ENCODE results near the gene RNF10.
"Not testable (repeated sequence)": the region's sequence is repeated elsewhere in the genome, so short reads cannot be mapped to it uniquely, and the experiment has no call there.

The RNF10 gene

GRCh38 chr12:120500581-120500980 is 33.6 kb upstream of the RNF10 start:
- Mint-ChIP-seq H3K27me3 (no peaks in the 10 kb centered on the region), H3K27ac (peak overlapping the region; percentile 9), H3K36me3 (peaks cover 38 to 60% of the 10 kb centered on the region in 2 donors), H3K4me1 (peaks cover 15 to 26% of the 10 kb centered on the region in 2 donors), H3K9me3 (no peaks in the 10 kb centered on the region), H3K4me3 (no peak overlapping the region)
- ATAC-seq (replicated peaks) (no peak), DNase-seq (no peak)

- H3K4me1 Mint-ChIP-seq = no peaks in the 10 kb centered on the region
- ATAC-seq (replicated peaks) (no peak), DNase-seq (no peak)
- H3K4me3 Mint-ChIP-seq = no peak overlapping the region
- H3K36me3 Mint-ChIP-seq = peaks cover 21 to 46% of the 10 kb centered on the region in 2 donors
- no peaks in the 10 kb centered on the region for H3K9me3 Mint-ChIP-seq
- no peaks in the 10 kb centered on the region for H3K27me3 Mint-ChIP-seq
- H3K27ac Mint-ChIP-seq = no peak overlapping the region
Measured at GRCh38 chr12:120504587-120504986, 29.6 kb upstream of the RNF10 start.

GRCh38 chr12:120508537-120508936 is 25.6 kb upstream of the RNF10 start:
- H3K27me3 Mint-ChIP-seq = no peaks in the 10 kb centered on the region
- H3K9me3 Mint-ChIP-seq = no peaks in the 10 kb centered on the region
- no peak for DNase-seq
- H3K36me3 Mint-ChIP-seq = peaks cover 21 to 40% of the 10 kb centered on the region in 2 donors
- no peak for ATAC-seq (replicated peaks)
- no peak overlapping the region for H3K4me3 Mint-ChIP-seq
- no peaks in the 10 kb centered on the region for H3K4me1 Mint-ChIP-seq
- H3K27ac Mint-ChIP-seq = no peak overlapping the region

- peaks cover 31 to 44% of the 10 kb centered on the region in 2 donors for H3K36me3 Mint-ChIP-seq
- H3K9me3 Mint-ChIP-seq = no peaks in the 10 kb centered on the region
- H3K4me1 Mint-ChIP-seq = no peaks in the 10 kb centered on the region
- ATAC-seq (replicated peaks) (no peak), DNase-seq (no peak)
- no peak overlapping the region for H3K27ac Mint-ChIP-seq
- no peak overlapping the region for H3K4me3 Mint-ChIP-seq
- no peaks in the 10 kb centered on the region for H3K27me3 Mint-ChIP-seq
Measured at GRCh38 chr12:120514002-120514401, 20.2 kb upstream of the RNF10 start.

- ATAC-seq (replicated peaks) (no peak), DNase-seq (no peak)
- Mint-ChIP-seq H3K36me3 (peaks cover 27 to 33% of the 10 kb centered on the region in 2 donors), H3K27me3 (no peaks in the 10 kb centered on the region), H3K4me1 (no peaks in the 10 kb centered on the region), H3K27ac (no peak overlapping the region), H3K9me3 (no peaks in the 10 kb centered on the region), H3K4me3 (no peak overlapping the region)
Measured at GRCh38 chr12:120515496-120515895, 18.7 kb upstream of the RNF10 start.

- not testable (repeated sequence) for H3K4me1 Mint-ChIP-seq; DNase-seq; ATAC-seq (replicated peaks); H3K4me3 Mint-ChIP-seq; H3K27ac Mint-ChIP-seq; H3K9me3 Mint-ChIP-seq; H3K27me3 Mint-ChIP-seq
- peaks cover 25 to 29% of the 10 kb centered on the region in 2 donors for H3K36me3 Mint-ChIP-seq
Measured at GRCh38 chr12:120519324-120519723, 14.8 kb upstream of the RNF10 start.

- Mint-ChIP-seq H3K36me3 (peaks cover 12 to 20% of the 10 kb centered on the region in 2 donors), H3K27ac (no peak overlapping the region), H3K27me3 (no peaks in the 10 kb centered on the region), H3K4me1 (peaks cover 0 to 3% of the 10 kb centered on the region in 2 donors), H3K9me3 (no peaks in the 10 kb centered on the region), H3K4me3 (no peak overlapping the region)
- no peak for ATAC-seq (replicated peaks)
- DNase-seq = no peak
Measured at GRCh38 chr12:120522568-120522967, 11.6 kb upstream of the RNF10 start.

- Mint-ChIP-seq H3K36me3 (peaks cover 3 to 9% of the 10 kb centered on the region in 2 donors), H3K4me3 (peak within 1 kb of the TSS; percentile 99 to 100), H3K27ac (peak within 1 kb of the TSS; percentile 100), H3K27me3 (no peaks in the 10 kb centered on the region), H3K4me1 (peaks cover 0 to 4% of the 10 kb centered on the region in 2 donors), H3K9me3 (no peaks in the 10 kb centered on the region)
- peak; percentile 80 for DNase-seq
- ATAC-seq (replicated peaks) = peak; percentile 96
Measured at GRCh38 chr12:120528861-120529525, 5.2 kb upstream of the RNF10 start, which contains the start of gene COQ5. TSS of gene COQ5 (minus strand) at chr12:120529158. CDS start at chr12:120529141, 17 bp downstream.

- H3K27ac Mint-ChIP-seq = peak overlapping the region; percentile 100
- peaks cover 5 to 12% of the 10 kb centered on the region in 2 donors for H3K36me3 Mint-ChIP-seq
- H3K4me3 Mint-ChIP-seq = peak overlapping the region; percentile 99 to 100
- peaks cover 0 to 4% of the 10 kb centered on the region in 2 donors for H3K4me1 Mint-ChIP-seq
- H3K27me3 Mint-ChIP-seq = no peaks in the 10 kb centered on the region
- ATAC-seq (replicated peaks) (no peak), DNase-seq (no peak)
- no peaks in the 10 kb centered on the region for H3K9me3 Mint-ChIP-seq
Measured at GRCh38 chr12:120529641-120530417, 4.3 kb upstream of the RNF10 start.

- not testable (repeated sequence) for H3K4me1 Mint-ChIP-seq; ATAC-seq (replicated peaks); H3K27me3 Mint-ChIP-seq; DNase-seq; H3K27ac Mint-ChIP-seq; H3K9me3 Mint-ChIP-seq
- H3K4me3 Mint-ChIP-seq = peak overlapping the region in 1 of 2 donors; percentile 99
- H3K36me3 Mint-ChIP-seq = peaks cover 5 to 12% of the 10 kb centered on the region in 2 donors
Measured at GRCh38 chr12:120530418-120530761, 3.8 kb upstream of the RNF10 start.

GRCh38 chr12:120532701-120533238 is 1.4 kb upstream of the RNF10 start:
- Mint-ChIP-seq H3K4me3 (no peak overlapping the region), H3K27me3 (no peaks in the 10 kb centered on the region), H3K36me3 (peaks cover 11 to 13% of the 10 kb centered on the region in 2 donors), H3K4me1 (peaks cover 9 to 23% of the 10 kb centered on the region in 2 donors), H3K9me3 (no peaks in the 10 kb centered on the region), H3K27ac (no peak overlapping the region)
- DNase-seq (no peak), ATAC-seq (replicated peaks) (no peak)

- DNase-seq (peak; percentile 27), ATAC-seq (replicated peaks) (peak; percentile 69 to 73)
- no peaks in the 10 kb centered on the region for H3K27me3 Mint-ChIP-seq
- peak overlapping the region; percentile 100 for H3K27ac Mint-ChIP-seq
- H3K9me3 Mint-ChIP-seq = no peaks in the 10 kb centered on the region
- H3K4me1 Mint-ChIP-seq = peaks cover 24 to 43% of the 10 kb centered on the region in 2 donors
- peak overlapping the region; percentile 97 to 99 for H3K4me3 Mint-ChIP-seq
- peaks cover 11 to 12% of the 10 kb centered on the region in 2 donors for H3K36me3 Mint-ChIP-seq
Measured at GRCh38 chr12:120534703-120535655, 823 bp downstream of the RNF10 start.

GRCh38 chr12:120536064-120536791 is 2.1 kb downstream of the RNF10 start:
- peak overlapping the region; percentile 74 to 77 for H3K4me3 Mint-ChIP-seq
- no peak for DNase-seq
- no peaks in the 10 kb centered on the region for H3K9me3 Mint-ChIP-seq
- H3K4me1 Mint-ChIP-seq = peaks cover 27 to 47% of the 10 kb centered on the region in 2 donors
- no peak for ATAC-seq (replicated peaks)
- no peak overlapping the region for H3K27ac Mint-ChIP-seq
- H3K27me3 Mint-ChIP-seq = no peaks in the 10 kb centered on the region
- peaks cover 14 to 18% of the 10 kb centered on the region in 2 donors for H3K36me3 Mint-ChIP-seq
